Ureter (tissue), 1 donor: Measurements from ENCODE around the gene NPAS4. TPM values are rescaled to one million over a fixed set of nuclear protein-coding genes. Genes with fewer than 3 reads are reported as not detected.

ENCODE experiments used
- total RNA-seq: library from RNA; stranded (reverse); gene quantifications from one replicate; pipeline ENCODE4 v1.2.4, GENCODE V29; 2023
- donor health status: DM: yes; HTN: yes; CAD: no.

Gene NPAS4
- total RNA-seq, 1 donor from 2014 or later = 1.2 TPM

Other genes with a start within 250 kb of the NPAS4 start
- gene KLC2, start 163.3 kb upstream of the NPAS4 start, total RNA-seq = 31.3 TPM
- 157 TPM for gene RAB1B, start 152.4 kb upstream of the NPAS4 start, total RNA-seq
- gene CNIH2, start 142.9 kb upstream of the NPAS4 start, total RNA-seq = 2.2 TPM
- gene YIF1A, start 131.9 kb upstream of the NPAS4 start, total RNA-seq = 78.7 TPM
- not detected for gene TMEM151A, start 129.1 kb upstream of the NPAS4 start, total RNA-seq
- gene CD248, start 104.0 kb upstream of the NPAS4 start, total RNA-seq = 49.2 TPM
- gene RIN1, start 84.6 kb upstream of the NPAS4 start, total RNA-seq = 16.7 TPM
- gene BRMS1, start 75.9 kb upstream of the NPAS4 start, total RNA-seq = 25.7 TPM
- gene B4GAT1, start 73.4 kb upstream of the NPAS4 start, total RNA-seq = 15.2 TPM
- 13.0 TPM for gene SLC29A2, start 49.3 kb upstream of the NPAS4 start, total RNA-seq
- 47.0 TPM for gene MRPL11, start 17.8 kb downstream of the NPAS4 start, total RNA-seq
- 11.0 TPM for gene PELI3, start 45.9 kb downstream of the NPAS4 start, total RNA-seq
- gene DPP3, start 59.4 kb downstream of the NPAS4 start, total RNA-seq = 66.3 TPM
- 59.8 TPM for gene BBS1, start 89.6 kb downstream of the NPAS4 start, total RNA-seq
- 14.2 TPM for gene ZDHHC24, start 125.0 kb downstream of the NPAS4 start, total RNA-seq
- gene ACTN3, start 125.9 kb downstream of the NPAS4 start, total RNA-seq = 0.16 TPM
- gene CTSF, start 147.6 kb downstream of the NPAS4 start, total RNA-seq = 27.0 TPM
- gene CCDC87, start 172.0 kb downstream of the NPAS4 start, total RNA-seq = 0.55 TPM
- gene CCS, start 172.2 kb downstream of the NPAS4 start, total RNA-seq = 34.8 TPM
- 105 TPM for gene RBM14, start 195.6 kb downstream of the NPAS4 start, total RNA-seq
- gene RBM4, start 217.7 kb downstream of the NPAS4 start, total RNA-seq = 176 TPM